ENCODE data around the gene SIRPG. TPM values are rescaled to one million over a fixed set of nuclear protein-coding genes. Genes with fewer than 3 reads are reported as not detected.

Gene SIRPG
- total RNA-seq: 0.18 TPM

GRCh38 chr20:1657556-1658334 is at the start of gene SIRPG:
Gene SIRPG, minus strand, starts transcription at chr20:1657779. Its CDS starts 65 bp downstream, at chr20:1657714.

DNA sequence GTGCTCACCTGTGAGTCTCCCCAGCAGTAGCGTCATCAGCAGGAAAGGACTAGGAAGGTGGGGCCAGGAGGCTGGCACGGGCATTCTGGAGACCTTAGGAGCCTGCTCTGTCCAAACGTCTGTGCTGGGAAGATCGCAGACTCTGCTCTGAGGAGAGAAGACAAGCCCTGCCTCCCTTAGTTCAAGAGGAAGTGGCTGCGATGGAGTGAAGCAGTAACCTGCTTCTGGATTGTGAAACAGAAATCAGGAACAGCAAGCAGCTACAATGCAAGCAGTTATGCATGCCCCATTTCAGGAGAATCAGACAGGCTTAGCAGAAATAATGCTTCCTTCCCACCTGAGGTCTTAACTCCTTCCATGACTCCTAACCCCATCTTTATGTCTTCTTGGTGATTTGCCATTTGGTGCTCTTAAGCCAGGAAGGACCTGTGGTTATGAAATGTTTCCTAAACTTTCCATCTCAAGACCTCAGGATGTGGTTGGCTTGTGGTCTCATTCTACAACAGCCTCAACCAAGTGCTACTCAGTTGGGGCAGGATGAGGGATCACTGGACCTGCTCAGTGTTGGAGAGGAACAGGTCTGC is 37.6 kb downstream of the SIRPG start, which contains the start of gene SIRPB1:
TSS of gene SIRPB1 (minus strand) at position 149 of the 584 bp plus-strand sequence. CDS start at position 84, 65 bp downstream.

Small RNA genes within 50 kb of the gene (small RNA-seq; reads per million reads assigned to genes)
- not detected for gene AL109809.3 (ENCODE audit: low replicate concordance)
- not detected for gene RN7SL561P (ENCODE audit: low replicate concordance)

Other genes starting within 250 kb of the SIRPG start
- gene NSFL1C, start 190.9 kb downstream of the SIRPG start, total RNA-seq: 35.8 TPM
- gene SIRPB2, start 166.4 kb downstream of the SIRPG start, total RNA-seq: 5.5 TPM
- 0.12 TPM for gene SIRPD, start 100.1 kb downstream of the SIRPG start, total RNA-seq
- gene SIRPB1, start 37.8 kb downstream of the SIRPG start, total RNA-seq: 1.8 TPM
- gene SIRPA, start 237.6 kb upstream of the SIRPG start, total RNA-seq: 17.6 TPM

All from metanephros (tissue), 2 donors.